Neural progenitor cell (in vitro differentiated cells): Measurements from ENCODE around the gene PPP1CA. TPM values are rescaled to one million over a fixed set of nuclear protein-coding genes. Genes with fewer than 3 reads are reported as not detected.
"Not testable (repeated sequence)": the region's sequence is repeated elsewhere in the genome, so short reads cannot be mapped to it uniquely, and the experiment has no call there.

ENCODE experiments used
- DNase-seq: peaks from one replicate; pipeline ENCODE4 v3.0.0-alpha.2; 2016; ENCODE audit warnings: low spot score
- H2AFZ ChIP-seq: fragments of 200-600 bp; sonication (generic); replicated peaks from 2 replicates; pipeline ENCODE4 v1.6.1; 2016; ENCODE audit warnings: antibody characterized with exemption
- H3F3A ChIP-seq: fragments of 200-600 bp; sonication (generic); 2 replicates; pipeline ENCODE4 v1.6.1; 2016; ENCODE audit warnings: antibody characterized with exemption, low read depth
- H3K27ac ChIP-seq: fragments of 200-600 bp; sonication (generic); 2 replicates; pipeline ENCODE4 v1.5.1; 2016; ENCODE audit warnings: mild to moderate bottlenecking
- H3K27me3 ChIP-seq: fragments of 200-600 bp; sonication (generic); 2 replicates; pipeline ENCODE4 v1.6.1; 2016; ENCODE audit warnings: mild to moderate bottlenecking, moderate library complexity
- H3K36me3 ChIP-seq: fragments of 200-600 bp; sonication (generic); 2 replicates; pipeline ENCODE4 v1.5.1; 2016
- H3K4me1 ChIP-seq: fragments of 200-600 bp; sonication (generic); 2 replicates; pipeline ENCODE4 v1.6.1; 2016; ENCODE audit warnings: mixed run types
- H3K4me2 ChIP-seq: fragments of 200-600 bp; sonication (generic); 2 replicates; pipeline ENCODE4 v1.6.1; 2016
- H3K4me3 ChIP-seq: fragments of 200-600 bp; sonication (generic); 2 replicates; pipeline ENCODE4 v1.5.1; 2016
- H3K79me2 ChIP-seq: fragments of 200-600 bp; sonication (generic); 2 replicates; pipeline ENCODE4 v1.6.1; 2016; ENCODE audit warnings: low read depth
- H3K9ac ChIP-seq: fragments of 200-600 bp; sonication (generic); 2 replicates; pipeline ENCODE4 v1.6.1; 2016
- H3K9me3 ChIP-seq: fragments of 200-600 bp; sonication (generic); 2 replicates; pipeline ENCODE4 v1.5.1; 2016; ENCODE audit warnings: low read depth
- H4K20me1 ChIP-seq: fragments of 200-600 bp; sonication (generic); 2 replicates; pipeline ENCODE4 v1.6.1; 2016; ENCODE audit warnings: low read depth
- H3K27ac Mint-ChIP-seq: 3 replicates; pipeline ENCODE4 v1.8.0; 2021; ENCODE audit warnings: mixed read lengths
- H3K27me3 Mint-ChIP-seq: 2 replicates; pipeline ENCODE4 v1.8.0; 2022; ENCODE audit warnings: low read depth, mild to moderate bottlenecking, inconsistent platforms, moderate library complexity, mixed read lengths; ENCODE audit not compliant: insufficient read depth
- H3K36me3 Mint-ChIP-seq: 3 replicates; pipeline ENCODE4 v1.8.0; 2021; ENCODE audit warnings: mixed read lengths
- H3K4me1 Mint-ChIP-seq: 3 replicates; pipeline ENCODE4 v1.8.0; 2021; ENCODE audit warnings: mixed read lengths
- H3K4me3 Mint-ChIP-seq: 3 replicates; pipeline ENCODE4 v1.8.0; 2021; ENCODE audit warnings: mild to moderate bottlenecking, moderate library complexity, mixed read lengths
- H3K9me3 Mint-ChIP-seq: 3 replicates; pipeline ENCODE4 v1.8.0; 2020; ENCODE audit warnings: mixed read lengths
- CTCF ChIP-seq: fragments of 200-600 bp; sonication (generic); IDR thresholded peaks from 2 replicates; pipeline ENCODE4 v1.5.1; 2017; ENCODE audit warnings: antibody characterized with exemption, mild to moderate bottlenecking
- EZH2 ChIP-seq: fragments of 200-600 bp; sonication (generic); IDR thresholded peaks from 2 replicates; pipeline ENCODE4 v1.6.1; 2017; ENCODE audit warnings: antibody characterized with exemption, mild to moderate bottlenecking, moderate library complexity
- EZH2phosphoT487 ChIP-seq: fragments of 200-600 bp; sonication (generic); IDR thresholded peaks from 2 replicates; pipeline ENCODE4 v1.6.1; 2017; ENCODE audit warnings: antibody characterized with exemption
- total RNA-seq: library from RNA; depleted of rRNA; stranded (reverse); fragments of >200 nt; gene quantifications from 2 replicates; pipeline ENCODE4 v1.2.3, GENCODE V29; 2015; ENCODE audit warnings: low replicate concordance

The PPP1CA gene
- total RNA-seq, 1 donor from 2014 or later = 102 TPM

GRCh38 chr11:67405196-67405567, 3.5 kb upstream of the PPP1CA start:
- H3K9me3 Mint-ChIP-seq = no peaks in the 10 kb centered on the region
- Histone ChIP-seq H3K4me2 (no peak overlapping the region), H3K9ac (no peak overlapping the region), H3K27me3 (no peaks in the 10 kb centered on the region), H3K4me1 (peaks cover 15% of the 10 kb centered on the region), H3K36me3 (no peaks in the 10 kb centered on the region), H2AFZ (no peak overlapping the region), H3F3A (no peaks in the 10 kb centered on the region), H3K9me3 (no peaks in the 10 kb centered on the region), H3K79me2 (peaks cover 12% of the 10 kb centered on the region), H3K27ac (no peak overlapping the region), H4K20me1 (peaks cover 8% of the 10 kb centered on the region), H3K4me3 (no peak overlapping the region)
- no peak for DNase-seq
- no peaks in the 10 kb centered on the region for H3K36me3 Mint-ChIP-seq
- H3K4me3 Mint-ChIP-seq = no peak overlapping the region
- H3K4me1 Mint-ChIP-seq = peaks cover 38% of the 10 kb centered on the region
- H3K27ac Mint-ChIP-seq = no peak overlapping the region
- peaks cover 8% of the 10 kb centered on the region for H3K27me3 Mint-ChIP-seq
- TF ChIP-seq CTCF (no peak), EZH2phosphoT487 (no peak), EZH2 (no peak)

GRCh38 chr11:67404515-67405195, 3.0 kb upstream of the PPP1CA start:
- H3K4me2 ChIP-seq = no peak overlapping the region
- Mint-ChIP-seq H3K4me3 (peak overlapping the region; percentile 68), H3K27me3 (peaks cover 8% of the 10 kb centered on the region), H3K36me3 (no peaks in the 10 kb centered on the region), H3K4me1 (peaks cover 38% of the 10 kb centered on the region), H3K9me3 (no peaks in the 10 kb centered on the region), H3K27ac (peak overlapping the region; percentile 98)
- DNase-seq = no peak
- peaks cover 16% of the 10 kb centered on the region for H3K79me2 ChIP-seq
- H3K9ac ChIP-seq = no peak overlapping the region
- no peaks in the 10 kb centered on the region for H3K36me3 ChIP-seq
- H3K9me3 ChIP-seq = no peaks in the 10 kb centered on the region
- peaks cover 8% of the 10 kb centered on the region for H4K20me1 ChIP-seq
- TF ChIP-seq EZH2phosphoT487 (no peak), CTCF (no peak), EZH2 (no peak)
- no peak overlapping the region for H3K27ac ChIP-seq
- H3F3A ChIP-seq = no peaks in the 10 kb centered on the region
- H2AFZ ChIP-seq = no peak overlapping the region
- no peaks in the 10 kb centered on the region for H3K27me3 ChIP-seq
- H3K4me3 ChIP-seq = no peak overlapping the region
- H3K4me1 ChIP-seq = peaks cover 13% of the 10 kb centered on the region

GRCh38 chr11:67403085-67403484, 1.4 kb upstream of the PPP1CA start:
- not testable (repeated sequence) for H3F3A ChIP-seq, H3K36me3 Mint-ChIP-seq, H3K27me3 ChIP-seq, H3K27ac ChIP-seq, H2AFZ ChIP-seq, H3K9me3 ChIP-seq, H3K4me2 ChIP-seq, DNase-seq, H3K9ac ChIP-seq, H3K27me3 Mint-ChIP-seq, H3K4me3 ChIP-seq, H3K36me3 ChIP-seq, H4K20me1 ChIP-seq, H3K9me3 Mint-ChIP-seq
- H3K79me2 ChIP-seq = peaks cover 16% of the 10 kb centered on the region
- peaks cover 13% of the 10 kb centered on the region for H3K4me1 ChIP-seq
- Mint-ChIP-seq H3K4me1 (peaks cover 38% of the 10 kb centered on the region), H3K4me3 (peak overlapping the region; percentile 76), H3K27ac (peak overlapping the region; percentile 93)

GRCh38 chr11:67402192-67402839, 658 bp upstream of the PPP1CA start:
- H4K20me1 ChIP-seq, DNase-seq, H3K9ac ChIP-seq, H3K9me3 ChIP-seq, H3K9me3 Mint-ChIP-seq, H3K27me3 Mint-ChIP-seq, H2AFZ ChIP-seq, H3F3A ChIP-seq, H3K27me3 ChIP-seq, H3K27ac ChIP-seq, H3K4me3 ChIP-seq, H3K36me3 ChIP-seq, H3K36me3 Mint-ChIP-seq: not testable (repeated sequence)
- peak overlapping the region; percentile 50 for H3K27ac Mint-ChIP-seq
- H3K79me2 ChIP-seq = peaks cover 16% of the 10 kb centered on the region
- H3K4me1 Mint-ChIP-seq = peaks cover 35% of the 10 kb centered on the region
- H3K4me1 ChIP-seq = peaks cover 13% of the 10 kb centered on the region
- peak overlapping the region; percentile 69 for H3K4me2 ChIP-seq
- peak overlapping the region; percentile 65 for H3K4me3 Mint-ChIP-seq
